Measurements from ENCODE around the gene CRY2.
"Not testable (repeated sequence)": the region's sequence is repeated elsewhere in the genome, so short reads cannot be mapped to it uniquely, and the experiment has no call there.

Gene CRY2

GRCh38 chr11:45846974-45847910, at the start of gene CRY2:
CRY2 (plus strand) TSS chr11:45847475; CDS start chr11:45847491, 16 bp downstream.
- DNase-seq, result peak; percentile 99

GRCh38 chr11:45798793-45799441, 48.4 kb upstream of the CRY2 start:
- peak; percentile 82 for DNase-seq

DNA sequence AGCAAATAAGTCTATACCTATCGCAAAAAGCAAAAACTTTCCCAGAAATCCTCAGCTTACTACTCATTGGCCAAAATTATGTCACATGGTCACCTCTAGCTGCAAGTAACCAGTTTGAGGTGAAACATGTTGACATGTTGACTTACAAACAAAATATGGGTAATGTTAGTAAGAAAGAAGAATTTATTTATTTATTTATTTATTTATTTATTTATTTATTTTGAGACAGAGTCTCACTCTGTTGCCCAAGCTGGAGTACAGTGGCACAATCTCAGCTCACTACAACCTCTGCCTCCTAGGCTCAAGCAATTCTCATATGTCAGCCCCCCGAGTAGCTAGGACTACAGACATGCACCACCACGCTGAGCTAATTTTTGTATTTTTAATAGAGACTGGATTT, 47.7 kb upstream of the CRY2 start:
- DNase-seq, result no peak

DNA sequence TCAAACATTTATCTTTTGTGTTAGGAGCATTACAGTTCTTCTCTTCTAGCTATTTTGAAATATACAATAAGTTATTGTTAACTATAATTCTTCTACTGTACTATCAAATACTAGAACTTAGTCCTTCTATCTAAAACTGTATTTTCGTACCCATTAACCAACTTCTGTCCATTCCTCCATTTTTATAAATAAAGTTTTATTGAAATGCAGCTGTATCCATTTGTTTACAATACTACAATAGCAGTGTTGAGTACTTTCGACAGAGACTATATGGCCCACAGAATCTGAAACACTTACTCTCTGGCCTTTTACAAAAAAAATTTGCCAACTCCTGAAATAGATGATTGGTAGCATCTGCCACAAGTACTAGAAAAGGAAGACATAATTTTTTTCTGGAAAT, 47.0 kb upstream of the CRY2 start:
- DNase-seq, result no peak

DNA sequence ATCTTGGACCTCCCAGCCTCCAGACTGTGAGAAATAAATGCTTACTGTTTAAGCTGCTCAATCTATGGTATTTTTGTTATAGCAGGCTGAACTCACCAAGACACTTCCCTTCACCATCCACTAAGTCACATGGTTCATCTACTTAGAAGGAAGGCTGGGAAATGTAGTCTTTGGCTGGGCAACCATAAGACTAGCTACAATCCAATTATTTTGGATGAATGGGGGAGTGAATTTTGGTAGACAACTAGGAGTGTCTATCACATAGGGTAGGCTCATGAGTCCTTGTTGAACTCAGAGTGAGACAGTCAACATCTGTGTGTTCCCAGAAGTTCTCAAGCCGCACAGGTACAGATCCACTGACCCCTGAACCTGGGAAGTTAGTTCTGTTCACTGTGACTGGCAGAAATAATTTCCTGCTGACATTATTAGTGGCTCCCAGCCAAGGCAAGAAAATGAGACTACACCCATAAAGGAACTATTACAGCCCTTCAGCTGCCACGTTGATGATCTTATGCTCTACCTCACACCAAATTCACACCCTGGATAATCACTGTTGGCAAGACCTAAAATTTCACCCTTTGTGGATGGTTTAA, 45.5 kb upstream of the CRY2 start:
- peak; percentile 54 for DNase-seq

- no peak for DNase-seq
These were observed 44.6 kb upstream of the CRY2 start for GRCh38 chr11:45802531-45803317.

GRCh38 chr11:45803971-45804760, 43.1 kb upstream of the CRY2 start:
- peak; percentile 65 for DNase-seq

DNA sequence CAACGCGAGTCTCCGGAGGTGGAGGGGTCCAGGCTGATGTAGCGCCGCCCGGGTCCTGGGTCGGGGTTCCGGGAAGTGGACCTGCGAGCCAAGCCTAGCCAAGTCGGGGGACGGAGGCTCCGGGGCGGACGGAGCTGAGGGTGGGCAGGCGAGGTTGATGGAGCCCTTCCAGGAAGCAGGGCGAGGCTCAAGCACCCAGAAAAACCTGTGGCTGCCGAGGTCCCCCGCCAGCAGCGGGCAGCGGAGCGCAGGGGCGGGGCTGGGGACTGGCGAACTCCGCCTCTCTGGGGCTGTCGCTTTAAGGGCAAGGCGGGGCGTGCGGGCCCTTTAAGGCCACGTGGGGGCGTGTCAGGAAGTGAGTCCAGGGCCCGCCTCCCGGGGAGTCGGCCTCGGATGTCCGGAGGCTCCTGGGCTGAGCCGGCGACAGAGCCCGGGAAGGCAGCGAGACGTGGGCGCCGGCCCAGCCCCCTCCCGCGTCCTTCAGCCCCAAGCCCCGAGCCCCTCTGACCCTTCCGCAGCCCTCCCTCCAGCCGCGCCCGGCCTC, 42.4 kb upstream of the CRY2 start, which contains the start of gene SLC35C1:
SLC35C1 (plus strand) TSS at position 389 of the 544 bp plus-strand sequence. CDS start 653 bp downstream, outside the sequence.
- peak; percentile 96 for DNase-seq

GRCh38 chr11:45805305-45806071, 41.8 kb upstream of the CRY2 start:
- peak; percentile 60 for DNase-seq

- DNase-seq, result no peak
These were observed 41.0 kb upstream of the CRY2 start for GRCh38 chr11:45806072-45806933.

DNA sequence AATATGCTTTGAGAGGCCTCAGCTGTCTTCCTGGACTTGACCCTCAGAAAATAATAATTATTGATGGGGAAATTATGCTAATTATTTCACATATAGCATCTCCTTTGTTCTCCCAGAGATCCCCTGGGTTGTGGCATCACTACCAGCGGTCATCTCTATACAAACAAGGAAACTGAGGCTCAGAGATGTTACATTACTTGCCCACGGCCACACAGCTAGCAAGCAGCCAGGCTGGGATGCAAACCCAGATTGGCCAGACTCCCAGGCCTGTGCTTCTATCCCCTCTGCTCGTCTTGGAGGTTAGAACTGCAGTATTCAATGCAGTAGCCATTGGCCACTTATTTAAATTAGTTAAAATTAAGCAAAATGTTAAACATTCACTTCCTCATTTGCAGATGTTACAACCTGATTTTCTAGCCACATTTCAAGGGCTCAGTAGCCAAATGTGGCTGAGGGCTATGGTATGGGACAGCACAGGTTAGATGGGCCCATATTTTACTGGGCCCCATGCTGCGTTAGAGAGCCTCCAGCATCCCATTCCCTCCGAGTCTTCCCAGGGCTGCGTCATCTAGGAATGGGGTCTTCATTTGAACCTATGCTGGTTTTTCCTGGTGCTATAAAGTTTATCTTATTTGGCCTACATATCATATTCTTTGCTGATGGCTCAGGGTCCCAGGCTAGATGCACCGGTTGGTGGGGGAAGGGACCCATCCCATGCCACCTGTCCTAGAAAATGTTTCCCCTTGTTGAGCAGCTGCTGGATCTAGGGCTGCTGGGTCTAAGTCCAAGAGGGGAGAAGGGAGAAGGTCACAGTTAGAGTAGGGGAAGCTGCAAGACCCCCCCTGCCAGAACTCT, 40.1 kb upstream of the CRY2 start:
- no peak for DNase-seq

GRCh38 chr11:45807792-45808238, 39.5 kb upstream of the CRY2 start:
- DNase-seq, result no peak

DNA sequence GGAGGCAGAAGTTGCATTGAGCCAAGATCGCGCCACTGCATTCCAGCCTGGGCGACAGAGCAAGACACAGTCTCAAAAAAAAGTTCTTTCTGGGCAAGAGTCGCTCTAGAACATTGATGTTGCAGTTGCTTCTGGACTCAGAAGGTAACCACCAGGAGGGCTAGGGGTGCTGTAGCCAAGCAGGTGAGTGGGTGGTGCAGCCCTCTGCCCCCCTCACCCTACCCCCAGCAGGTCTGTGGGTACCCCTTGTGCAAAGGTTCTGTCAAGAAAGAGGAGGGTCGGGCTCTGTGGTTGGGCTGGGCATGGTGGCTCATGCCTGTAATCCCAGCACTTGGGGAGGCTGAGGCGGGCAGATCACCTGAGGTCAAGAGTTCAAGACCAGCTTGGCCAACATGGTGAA, 38.8 kb upstream of the CRY2 start:
- DNase-seq, result not testable (repeated sequence)

DNA sequence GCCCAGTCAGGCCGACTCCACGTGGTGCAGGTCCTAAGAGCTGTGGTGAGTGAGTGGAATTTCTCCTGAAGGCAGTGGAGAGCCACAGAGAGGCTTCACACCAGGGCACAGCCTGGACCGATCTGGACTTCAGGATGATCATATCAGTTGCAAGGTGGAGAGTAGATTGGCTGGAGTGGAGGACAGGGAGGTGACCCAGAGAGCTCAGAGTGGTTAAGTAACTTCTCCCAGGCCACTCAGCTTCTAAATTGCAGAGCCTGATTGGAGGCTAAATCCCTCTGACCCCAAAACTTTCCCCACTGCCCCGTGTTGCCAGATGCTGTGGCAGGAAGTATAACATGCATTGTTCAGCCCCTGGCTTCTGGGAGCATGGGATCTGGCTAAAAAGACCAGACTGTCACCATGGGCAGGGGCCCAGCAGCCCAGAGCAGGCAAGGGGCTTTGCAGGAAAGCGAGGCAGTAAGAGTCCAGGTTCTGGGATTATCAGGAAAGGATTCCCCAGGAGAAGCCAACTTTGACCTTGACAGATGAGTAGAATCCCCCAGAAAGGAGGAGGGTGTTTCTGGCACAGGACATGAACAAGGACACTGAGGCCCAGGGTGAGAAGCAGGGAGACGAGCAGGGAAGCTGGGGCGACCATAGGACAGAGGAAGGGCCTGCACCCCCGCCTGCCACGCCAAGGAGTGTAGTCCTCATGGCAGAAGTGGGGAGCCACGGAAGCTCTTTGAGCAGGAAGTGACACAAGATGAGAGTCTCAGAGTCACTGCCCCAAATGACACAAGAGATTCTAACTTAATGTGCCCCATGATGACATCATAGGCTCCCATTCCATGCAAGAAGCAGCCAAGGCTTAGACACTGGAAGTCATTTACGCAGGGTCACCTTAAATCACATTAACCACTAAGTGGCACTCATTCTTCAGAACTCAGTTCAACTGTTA, 37.5 kb upstream of the CRY2 start:
- DNase-seq, result no peak

GRCh38 chr11:45810431-45811108, 36.7 kb upstream of the CRY2 start:
- no peak for DNase-seq

DNA sequence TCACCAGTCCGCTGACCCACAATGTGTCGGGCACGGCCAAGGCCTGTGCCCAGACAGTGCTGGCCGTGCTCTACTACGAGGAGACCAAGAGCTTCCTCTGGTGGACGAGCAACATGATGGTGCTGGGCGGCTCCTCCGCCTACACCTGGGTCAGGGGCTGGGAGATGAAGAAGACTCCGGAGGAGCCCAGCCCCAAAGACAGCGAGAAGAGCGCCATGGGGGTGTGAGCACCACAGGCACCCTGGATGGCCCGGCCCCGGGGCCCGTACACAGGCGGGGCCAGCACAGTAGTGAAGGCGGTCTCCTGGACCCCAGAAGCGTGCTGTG, 36.2 kb upstream of the CRY2 start:
- no peak for DNase-seq

Measured in OCI-M1 (cell line).